ENCODE measurements around the gene ADCY3. TPM values are rescaled to one million over a fixed set of nuclear protein-coding genes. Genes with fewer than 3 reads are reported as not detected.

Gene ADCY3
- total and polyA plus RNA-seq, 2 of the 4 experiments (the other 2 are of a cell fraction): 17.4 to 46.1 TPM

GRCh38 chr2:24906466-24906865 is 13.6 kb downstream of the ADCY3 start:
- H4K20me1 ChIP-seq (ENCODE audit: insufficient read depth, low read length): no peaks in the 10 kb centered on the region; the same call in 1 of the 2 replicates
- DNase-seq (no peak), ATAC-seq (ENCODE audit: low read depth) (no peak)
- H3K4me3 ChIP-seq (ENCODE audit: insufficient read depth, low read depth, low read length): no peak overlapping the region
- H4K5ac ChIP-seq (ENCODE audit: low read depth, low read length): no peak overlapping the region
- H3K9me1 ChIP-seq (ENCODE audit: insufficient read depth, low read length): peaks cover 5% of the 10 kb centered on the region; the same call in 1 of the 2 replicates
- H2BK5ac ChIP-seq (ENCODE audit: low read depth, low read length, poor library complexity, severe bottlenecking): no peak overlapping the region
- WGBS, 2 experiments (ENCODE audit: extremely low coverage in 2 of 2, insufficient read length in 1 of 2): 100% methylated on average over 3 of the region's 6 CpGs; no CpG with 5 or more reads in 1 of the 2 experiments
- H3K4ac ChIP-seq (ENCODE audit: low read depth, low read length): no peak overlapping the region
- in situ Hi-C loops (cut with MboI; ENCODE audit: low sequenced_read_pairs): no loop called here
- intact Hi-C loops (cut with micrococcal nuclease): no loop called here
- H3K9me3 ChIP-seq (ENCODE audit: control insufficient read depth, insufficient read depth, low read length): peaks cover 5% of the 10 kb centered on the region
- no peak overlapping the region for H3K9ac ChIP-seq (ENCODE audit: low read depth, low read length)
- no peak overlapping the region for H4K8ac ChIP-seq (ENCODE audit: low read depth in 2 of 2, low read length in 2 of 2)
- no peak overlapping the region for H2BK20ac ChIP-seq (ENCODE audit: low read depth, low read length)
- no peak overlapping the region for H3K4me2 ChIP-seq (ENCODE audit: low read depth, low read length)
- no peaks in the 10 kb centered on the region for H3K4me1 ChIP-seq (ENCODE audit: control insufficient read depth, insufficient read depth, low read length)
- BruUV-seq (replicated peaks): no TSS peak
- no peak overlapping the region for H3K14ac ChIP-seq (replicated peaks; ENCODE audit: low read depth, low read length)
- H2AK9ac ChIP-seq (replicated peaks; ENCODE audit: low read depth, low read length, poor library complexity): no peak overlapping the region
- no peak overlapping the region for H2AFZ ChIP-seq (replicated peaks; ENCODE audit: low read length, poor library complexity)
- H3K27ac ChIP-seq (ENCODE audit: insufficient read depth, low read length): no peak overlapping the region
- dilution Hi-C loops (cut with HindIII; ENCODE audit: low sequenced_read_pairs, unreplicated experiment): no loop called here
- CTCF ChIA-PET: no interaction called here
- POLR2A ChIA-PET (ENCODE audit: unreplicated experiment): no interaction called here
- H3K18ac ChIP-seq (ENCODE audit: low read depth, low read length): no peak overlapping the region
- H2BK15ac ChIP-seq (ENCODE audit: low read depth, low read length): no peak overlapping the region
- no peaks in the 10 kb centered on the region for H3K27me3 ChIP-seq (ENCODE audit: control insufficient read depth, insufficient read depth, low read length)
- no peak overlapping the region for H4K91ac ChIP-seq (ENCODE audit: insufficient read depth, low read depth, low read length)
- H2AK5ac ChIP-seq (ENCODE audit: low read depth, low read length): no peak overlapping the region
- peaks cover 9 to 44% of the 10 kb centered on the region in 2 experiments; a peak in 3 of 4 replicates for H3K79me1 ChIP-seq (ENCODE audit: low read depth in 1 of 2, low read length in 2 of 2)
- no peak overlapping the region for H3K56ac ChIP-seq (ENCODE audit: extremely low read depth, insufficient read depth, low read length)
- H2BK120ac ChIP-seq (ENCODE audit: low read depth, low read length): no peak overlapping the region
- no peak overlapping the region for H3K23ac ChIP-seq (ENCODE audit: low read depth, low read length)
- TF ChIP-seq RCOR1 (IDR thresholded peaks at IDR 0.05; ENCODE audit: insufficient replicate concordance, low read length) (no peak), MXI1 (IDR thresholded peaks at IDR 0.05; ENCODE audit: borderline replicate concordance, low read depth, low read length) (no peak), FOS (IDR thresholded peaks at IDR 0.05; ENCODE audit: low read depth, low read length) (no peak), BHLHE40 (IDR thresholded peaks at IDR 0.05; ENCODE audit: low read depth, low read length) (no peak), SMC3 (IDR thresholded peaks at IDR 0.05; ENCODE audit: low read depth, low read length) (no peak), CHD1 (IDR thresholded peaks at IDR 0.05; ENCODE audit: low read depth, low read length) (no peak), MAFK (IDR thresholded peaks at IDR 0.05; ENCODE audit: low read depth, low read length) (no peak), RFX5 (IDR thresholded peaks at IDR 0.05; ENCODE audit: low read depth, low read length) (no peak), RAD21 (IDR thresholded peaks at IDR 0.05; ENCODE audit: low read length) (no peak), NFE2L2 (IDR thresholded peaks at IDR 0.05; ENCODE audit: low read depth, low read length) (no peak), POLR2A (IDR thresholded peaks at IDR 0.05; ENCODE audit: low read depth, low read length) (no peak), USF2 (IDR thresholded peaks at IDR 0.05; ENCODE audit: low read depth, low read length) (no peak)
- peaks cover 6% of the 10 kb centered on the region for H3K36me3 ChIP-seq (ENCODE audit: control insufficient read depth, insufficient read depth, low read length)

Measured in IMR-90 (cell line).